Effector CD8-positive, alpha-beta T cell (primary cell): ENCODE results near the gene NSUN6.

Experiments
- DNase-seq: peaks from one replicate; lab custom pipeline; 2025; lab: John Stamatoyannopoulos, UW

The NSUN6 gene

GRCh38 chr10:18501629-18502028 lies 149.8 kb downstream of the NSUN6 start:
- DNase-seq = no peak

DNA sequence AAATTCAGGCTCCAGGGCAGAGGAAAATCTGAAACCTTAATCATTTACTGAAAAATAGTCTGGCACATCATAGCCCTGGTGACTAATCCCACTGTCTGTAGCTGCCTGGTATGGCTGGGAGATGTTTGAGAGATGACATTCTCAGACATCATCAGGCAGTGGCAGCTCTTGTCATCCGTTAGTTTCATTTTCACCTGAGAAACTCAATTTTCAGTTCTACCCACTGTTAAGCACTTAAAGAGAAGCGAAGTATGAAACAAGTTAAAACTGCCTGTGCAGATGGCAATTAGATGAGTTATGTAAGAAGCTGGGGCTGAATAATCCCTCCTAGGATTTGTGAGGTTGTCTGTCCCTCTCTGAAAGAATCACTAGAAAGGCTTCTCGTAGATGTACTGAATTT lies 150.2 kb downstream of the NSUN6 start:
- DNase-seq = no peak

GRCh38 chr10:18500576-18500975 lies 150.8 kb downstream of the NSUN6 start:
- DNase-seq = no peak

- DNase-seq = no peak
These were observed 152.4 kb downstream of the NSUN6 start for GRCh38 chr10:18498998-18499397.

GRCh38 chr10:18497806-18498369 lies 153.5 kb downstream of the NSUN6 start:
- no peak for DNase-seq
